Neural cell (in vitro differentiated cells): ENCODE data around the gene PDLIM1. TPM values are rescaled to one million over a fixed set of nuclear protein-coding genes. Genes with fewer than 3 reads are reported as not detected.

Experiments used
- H2AFZ ChIP-seq: fragments of 200-600, 300-800 bp; sonication (generic), shearing (Covaris generic); 2 replicates; pipeline ENCODE4 v1.6.0; 2014; ENCODE audit warnings: low read depth, mild to moderate bottlenecking, antibody characterized with exemption, low read length, moderate library complexity
- H3F3A ChIP-seq: fragments of 200-600 bp; shearing (Covaris generic); 2 replicates; pipeline ENCODE4 v1.6.1; 2016; ENCODE audit warnings: mild to moderate bottlenecking, moderate library complexity, mixed read lengths, antibody characterized with exemption, low read length; ENCODE audit not compliant: insufficient read depth, poor library complexity, severe bottlenecking
- H3K27ac ChIP-seq: fragments of 200-600, 300-800 bp; sonication (generic), shearing (Covaris generic); 2 replicates; pipeline ENCODE4 v1.5.1; 2014; ENCODE audit warnings: mild to moderate bottlenecking, low read length, moderate library complexity
- H3K27me3 ChIP-seq: fragments of 300-800, 200-600 bp; sonication (generic), shearing (Covaris generic); 2 replicates; pipeline ENCODE4 v1.6.0; 2014; ENCODE audit warnings: mild to moderate bottlenecking, low read depth, low read length, moderate library complexity; ENCODE audit not compliant: insufficient read depth
- H3K36me3 ChIP-seq: fragments of 300-800, 200-600 bp; sonication (generic), shearing (Covaris generic); 2 replicates; pipeline ENCODE4 v1.5.1; 2014; ENCODE audit warnings: mild to moderate bottlenecking, antibody characterized with exemption, low read length, moderate library complexity; ENCODE audit not compliant: insufficient read depth
- H3K4me2 ChIP-seq: fragments of 300-800, 200-600 bp; sonication (generic), shearing (Covaris generic); 2 replicates; pipeline ENCODE4 v1.6.0; 2014; ENCODE audit warnings: mild to moderate bottlenecking, low read length
- H3K4me3 ChIP-seq: fragments of 300-800, 200-600 bp; sonication (generic), shearing (Covaris generic); 2 replicates; pipeline ENCODE4 v1.5.1; 2014; ENCODE audit warnings: mild to moderate bottlenecking, low read length, moderate library complexity
- H3K79me2 ChIP-seq: fragments of 200-600 bp; shearing (Covaris generic); replicated peaks from 2 replicates; pipeline ENCODE4 v1.6.0; 2014; ENCODE audit warnings: mild to moderate bottlenecking, low read length, moderate library complexity; ENCODE audit not compliant: insufficient read depth
- H3K9ac ChIP-seq: fragments of 300-800, 200-600 bp; sonication (generic), shearing (Covaris generic); 2 replicates; pipeline ENCODE4 v1.6.1; 2016; ENCODE audit warnings: mild to moderate bottlenecking, low read length, mixed read lengths
- H3K9me2 ChIP-seq: fragments of 200-600 bp; shearing (Covaris generic); 2 replicates; pipeline ENCODE4 v1.6.1; 2016; ENCODE audit warnings: mild to moderate bottlenecking, low read length, mixed read lengths; ENCODE audit not compliant: insufficient read depth
- H3K9me3 ChIP-seq: fragments of 200-600, 300-800 bp; sonication (generic), shearing (Covaris generic); 2 replicates; pipeline ENCODE4 v1.6.1; 2016; ENCODE audit warnings: mild to moderate bottlenecking, mixed run types, low read length, moderate library complexity, mixed read lengths
- H4K20me1 ChIP-seq: fragments of 200-600 bp; shearing (Covaris generic); 2 replicates; pipeline ENCODE4 v1.6.1; 2016; ENCODE audit warnings: mild to moderate bottlenecking, mixed run types; ENCODE audit not compliant: insufficient read depth
- CTCF ChIP-seq: fragments of 450-650 bp; IDR thresholded peaks from 2 replicates; pipeline ENCODE4 v1.5.1; 2014; ENCODE audit warnings: antibody characterized with exemption, mild to moderate bottlenecking, moderate library complexity; ENCODE audit not compliant: poor library complexity, severe bottlenecking
- EP300 ChIP-seq: fragments of 450-650 bp; conservative IDR thresholded peaks from 2 replicates; pipeline ENCODE4 v1.6.1; 2014; ENCODE audit warnings: antibody characterized with exemption, mild to moderate bottlenecking, moderate library complexity; ENCODE audit not compliant: poor library complexity, severe bottlenecking
- EZH2 ChIP-seq: fragments of 200-600, 300-800 bp; shearing (Covaris generic), sonication (generic); IDR thresholded peaks from 2 replicates; pipeline ENCODE4 v1.6.1; 2014; ENCODE audit warnings: antibody characterized with exemption, low read length, borderline replicate concordance, mild to moderate bottlenecking; ENCODE audit not compliant: insufficient read depth, poor library complexity, severe bottlenecking
- MXI1 ChIP-seq: fragments of 450-650 bp; conservative IDR thresholded peaks from 2 replicates; pipeline ENCODE4 v1.6.1; 2014; ENCODE audit warnings: antibody characterized with exemption, mild to moderate bottlenecking; ENCODE audit not compliant: poor library complexity, severe bottlenecking
- POLR2AphosphoS5 ChIP-seq: IDR thresholded peaks from 2 replicates; pipeline ENCODE4 v1.6.1; 2012
- RAD21 ChIP-seq: fragments of 450-650 bp; conservative IDR thresholded peaks from 2 replicates; pipeline ENCODE4 v1.6.1; 2014; ENCODE audit warnings: antibody characterized with exemption, mild to moderate bottlenecking, moderate library complexity
- REST ChIP-seq: IDR thresholded peaks from 2 replicates; pipeline ENCODE4 v1.6.1; 2012; ENCODE audit warnings: borderline replicate concordance
- SMC3 ChIP-seq: fragments of 450-650 bp; conservative IDR thresholded peaks from 2 replicates; pipeline ENCODE4 v1.6.1; 2014; ENCODE audit warnings: antibody characterized with exemption, mild to moderate bottlenecking, moderate library complexity; ENCODE audit not compliant: poor library complexity
- TAF1 ChIP-seq: IDR thresholded peaks from 2 replicates; pipeline ENCODE4 v1.6.1; 2012; ENCODE audit warnings: low read depth
- polyA plus RNA-seq: library from polyadenylated mRNA; depleted of rRNA; stranded (reverse); fragments of >200 nt; gene quantifications from 2 replicates; pipeline ENCODE4 v1.2.3, GENCODE V29; 2014

PDLIM1 gene
- polyA plus RNA-seq, 1 donor from 2014 or later, result 1.0 TPM

- Histone ChIP-seq H3F3A (no peaks in the 10 kb centered on the region), H2AFZ (no peak overlapping the region), H3K4me3 (no peak overlapping the region), H3K27me3 (no peaks in the 10 kb centered on the region), H3K9ac (no peak overlapping the region), H3K9me3 (peaks cover 3% of the 10 kb centered on the region), H4K20me1 (no peaks in the 10 kb centered on the region), H3K79me2 (no peaks in the 10 kb centered on the region), H3K36me3 (no peaks in the 10 kb centered on the region), H3K4me2 (no peak overlapping the region), H3K27ac (no peak overlapping the region), H3K9me2 (no peaks in the 10 kb centered on the region)
- TF ChIP-seq CTCF (no peak), RAD21 (no peak), EZH2 (no peak), MXI1 (no peak), TAF1 (no peak), EP300 (no peak), POLR2AphosphoS5 (no peak), REST (no peak), SMC3 (no peak)
Observed at GRCh38 chr10:95220539-95220938, 70.3 kb downstream of the PDLIM1 start.

- no peak overlapping the region for H2AFZ ChIP-seq
- H3K4me2 ChIP-seq, result no peak overlapping the region
- no peaks in the 10 kb centered on the region for H3K79me2 ChIP-seq
- no peak overlapping the region for H3K9ac ChIP-seq
- no peaks in the 10 kb centered on the region for H3K27me3 ChIP-seq
- H3K4me3 ChIP-seq, result no peak overlapping the region
- no peaks in the 10 kb centered on the region for H3K36me3 ChIP-seq
- TF ChIP-seq EP300 (no peak), REST (no peak), EZH2 (no peak), SMC3 (no peak), POLR2AphosphoS5 (no peak), MXI1 (no peak), RAD21 (no peak), CTCF (no peak), TAF1 (no peak)
- H3F3A ChIP-seq, result no peaks in the 10 kb centered on the region
- no peak overlapping the region for H3K27ac ChIP-seq
- no peaks in the 10 kb centered on the region for H3K9me2 ChIP-seq
- peaks cover 3% of the 10 kb centered on the region for H3K9me3 ChIP-seq
- no peaks in the 10 kb centered on the region for H4K20me1 ChIP-seq
Observed at GRCh38 chr10:95217476-95217875, 73.3 kb downstream of the PDLIM1 start.
